Stimulated activated CD4-positive, alpha-beta T cell treated with anti-CD3 and anti-CD28 coated beads, Interleukin-12 subunit alpha, Interleukin-12 subunit beta, amount 100 ng/mL, for 24 hours (primary cell): Measurements from ENCODE around the gene PJVK.
A peak's percentile ranks its signal among the peaks of the same experiment; 100 is the strongest.
"Not testable (repeated sequence)": the region's sequence is repeated elsewhere in the genome, so short reads cannot be mapped to it uniquely, and the experiment has no call there.

Experiments used
- DNase-seq, 2 experiments: peaks; one replicate each; pipeline ENCODE4 v3.0.0-alpha.2; 2020; ENCODE audit warnings: low read depth in 2 of 2

PJVK gene

DNA sequence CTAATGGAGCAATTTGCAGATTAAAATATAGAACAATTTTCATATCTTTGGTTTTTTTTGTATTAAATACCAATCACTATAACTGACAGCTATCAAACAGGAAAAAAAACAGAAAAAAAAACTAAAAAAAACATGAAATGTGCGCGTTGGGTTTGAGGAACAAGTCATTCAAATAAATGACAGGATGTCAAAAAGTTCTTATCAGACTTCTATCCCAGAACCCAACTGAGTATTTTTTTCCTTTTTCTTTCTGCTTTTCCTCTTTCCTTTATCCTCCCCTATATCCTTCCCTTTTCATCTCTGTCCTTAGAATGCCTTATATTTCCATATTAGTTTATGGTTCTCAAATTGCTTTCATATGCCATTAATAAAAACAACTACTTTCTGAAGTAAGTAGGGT, 14.5 kb upstream of the PJVK start:
- DNase-seq = no peak

DNA sequence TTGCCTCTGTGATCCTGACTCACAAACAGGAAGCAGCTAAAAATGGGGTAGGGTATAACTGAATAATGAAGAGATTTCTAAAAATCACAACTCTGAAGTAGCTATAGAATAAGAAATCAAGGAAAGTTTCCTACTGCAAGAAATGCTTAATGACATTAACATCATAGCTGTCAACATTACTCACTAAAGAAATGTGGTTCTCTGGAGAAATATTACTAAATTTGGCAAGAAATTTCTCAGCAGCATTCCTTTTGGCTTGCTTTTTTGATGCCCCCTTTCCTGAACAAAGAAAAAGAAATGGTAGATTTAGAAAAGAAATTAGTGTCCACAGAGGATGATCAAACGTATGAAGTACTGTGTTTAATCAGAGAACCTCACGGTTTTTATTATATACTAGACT, 9.8 kb upstream of the PJVK start:
- DNase-seq = no peak

DNA sequence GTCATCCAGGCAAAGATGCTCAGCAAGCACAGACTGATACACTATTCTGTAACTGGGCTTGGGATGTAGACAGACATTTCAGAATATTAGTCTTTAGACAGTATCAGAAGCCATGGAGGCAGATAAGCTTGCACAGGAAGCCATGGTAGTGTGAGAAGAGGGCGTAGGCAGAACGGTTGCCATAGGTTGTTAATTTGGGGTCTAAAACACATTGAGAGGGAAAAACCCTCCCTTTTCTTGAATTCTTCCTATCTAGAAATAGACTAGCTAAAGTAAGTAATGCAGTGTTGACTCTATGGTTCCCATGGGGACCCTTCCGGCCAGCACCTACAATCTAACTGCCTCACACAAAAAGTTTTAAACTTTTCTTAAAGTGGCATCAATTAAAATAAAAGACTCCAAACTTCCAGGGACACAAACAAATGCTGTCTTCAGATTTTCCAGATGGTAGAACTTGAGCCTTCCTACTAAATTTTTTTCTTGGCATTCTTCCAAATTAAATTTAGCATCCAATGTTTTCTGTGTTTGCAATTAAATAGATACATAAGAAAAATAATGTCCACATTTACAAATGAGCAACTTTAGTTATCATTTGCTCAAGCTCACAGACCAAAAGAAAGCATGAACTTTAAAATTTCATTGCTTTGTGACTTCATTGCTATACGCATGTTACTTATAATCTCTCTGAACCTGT, 2.1 kb upstream of the PJVK start:
- DNase-seq = no peak

DNA sequence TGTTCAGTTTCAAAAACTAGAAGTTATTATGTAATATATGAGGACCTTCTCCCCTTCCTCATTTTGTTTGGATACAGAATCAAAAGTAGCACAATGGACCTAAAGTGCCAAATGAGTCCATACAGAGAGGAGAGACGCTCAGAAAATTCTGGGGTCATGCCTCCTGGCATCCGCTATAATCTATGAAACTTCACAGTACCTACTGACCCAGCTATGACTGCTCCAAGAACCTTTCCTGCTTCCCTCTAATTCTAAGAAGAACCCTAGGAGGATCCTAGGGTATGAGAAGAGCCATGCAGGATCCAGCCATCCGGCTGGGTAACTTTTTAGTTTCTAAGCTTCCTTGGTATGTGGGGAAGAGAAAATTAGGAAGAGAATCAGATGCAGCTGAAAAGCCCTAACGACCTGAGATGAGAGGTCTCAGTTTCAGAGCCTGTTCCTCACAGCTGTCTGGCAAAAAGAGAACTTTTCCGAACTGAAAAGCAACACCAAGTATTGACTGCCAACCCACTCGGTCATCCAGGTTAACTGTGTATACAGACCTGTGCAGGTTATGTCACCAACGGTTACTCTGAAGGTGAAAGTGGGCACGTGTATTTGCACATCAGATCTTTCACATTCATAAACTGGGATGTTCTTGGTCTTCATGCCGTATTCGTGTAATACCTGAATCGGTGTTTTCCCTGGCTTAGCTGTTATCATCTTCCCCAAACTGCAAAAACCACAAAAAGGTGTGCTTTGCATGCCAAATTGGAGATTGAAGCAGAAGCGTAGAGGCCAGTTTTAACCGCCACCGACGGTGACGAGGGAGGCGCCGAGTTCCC, 1.3 kb upstream of the PJVK start:
- no peak for DNase-seq

DNA sequence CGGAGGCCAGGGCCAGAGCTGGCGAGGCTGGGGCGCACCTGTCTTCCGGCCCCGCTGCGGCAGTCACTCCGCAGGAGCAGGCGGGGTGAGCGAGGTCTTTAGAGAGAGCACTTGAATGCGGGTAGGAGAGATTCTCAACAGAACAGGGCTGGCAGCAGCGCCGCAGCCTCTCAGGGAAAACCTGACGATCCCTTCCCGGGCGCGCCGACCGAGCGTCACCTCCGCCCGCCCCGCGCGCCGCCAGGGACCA, 729 bp upstream of the PJVK start:
- no peak for DNase-seq

DNA sequence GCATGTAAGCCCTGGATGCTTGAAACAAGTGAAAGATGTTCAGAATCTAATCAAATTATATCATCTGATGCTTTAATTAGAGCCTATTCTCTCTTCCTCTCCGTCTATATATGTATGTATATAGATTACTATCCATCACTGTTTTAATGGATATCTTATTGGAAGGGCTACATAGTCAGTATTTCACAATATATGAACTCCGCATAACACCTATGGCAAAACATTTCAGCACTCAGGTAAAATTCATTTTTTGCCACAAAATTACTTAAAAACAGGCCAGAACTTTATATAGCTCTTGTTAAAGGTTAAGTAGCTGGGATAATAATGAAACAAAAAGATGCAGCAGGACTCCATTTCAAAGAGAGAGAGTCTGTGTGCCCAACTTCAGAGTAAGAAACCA, 1.2 kb downstream of the PJVK start:
- DNase-seq = no peak

DNA sequence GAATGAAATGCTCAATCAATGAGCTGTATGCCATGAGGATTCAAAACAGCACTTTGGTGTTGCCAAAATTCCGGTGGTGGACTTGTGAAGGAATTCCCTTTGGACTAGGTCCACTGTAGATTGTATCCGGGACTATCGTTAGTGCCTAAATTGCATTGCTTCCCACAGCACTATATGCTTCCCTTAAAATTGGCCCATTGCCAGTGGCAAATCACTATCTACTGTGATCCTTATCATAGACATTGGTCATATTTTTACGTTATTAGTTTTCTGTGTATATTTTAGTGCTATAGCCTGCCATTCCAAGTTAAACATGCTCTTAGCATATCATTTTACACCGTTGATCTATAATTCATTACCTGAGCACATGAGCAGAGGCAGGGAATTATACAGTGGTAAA, 1.7 kb downstream of the PJVK start:
- DNase-seq = no peak

DNA sequence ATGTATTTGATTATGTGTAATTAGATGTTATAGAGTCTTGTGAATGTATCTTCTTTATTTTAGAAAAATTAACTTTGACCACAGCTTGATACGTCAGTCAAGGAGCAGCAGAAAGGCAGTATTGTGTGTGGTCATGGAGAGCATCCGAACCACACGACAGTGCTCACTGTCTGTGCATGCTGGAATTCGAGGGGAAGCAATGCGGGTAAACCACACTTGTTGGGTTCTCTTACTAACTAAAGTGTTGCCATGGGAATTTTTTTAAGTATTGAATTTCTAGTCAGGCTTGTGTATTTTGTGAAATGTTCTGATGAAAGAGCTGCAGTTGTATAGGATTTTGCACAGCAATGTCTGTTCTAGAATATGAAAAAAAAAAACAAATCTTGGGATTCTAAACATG, 4.8 kb downstream of the PJVK start:
- DNase-seq = no peak

DNA sequence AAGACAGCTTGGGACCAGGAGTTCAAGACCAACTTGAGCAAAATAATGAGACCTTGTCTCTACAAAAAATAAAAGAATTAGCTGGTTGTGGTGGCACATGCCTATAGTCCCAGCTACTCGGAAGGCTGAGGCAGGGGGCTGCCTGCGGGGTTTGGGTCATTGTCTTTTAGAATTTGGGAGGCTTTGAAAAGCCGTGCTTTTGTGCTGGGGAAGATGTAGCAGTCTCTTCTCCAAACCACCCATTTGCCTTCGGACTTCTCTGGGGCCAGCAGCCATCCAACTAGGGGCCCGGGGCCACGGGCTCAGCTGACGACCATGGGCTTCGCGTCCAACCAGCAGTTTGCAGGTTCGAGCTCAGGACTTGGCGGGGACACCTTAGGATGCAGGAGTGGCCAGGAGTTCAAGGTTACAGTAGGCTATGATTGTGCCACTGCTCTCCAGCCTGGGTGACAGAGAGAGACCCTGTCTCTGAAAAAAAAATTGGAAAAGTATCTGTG, 6.3 kb downstream of the PJVK start:
- no peak for DNase-seq

DNA sequence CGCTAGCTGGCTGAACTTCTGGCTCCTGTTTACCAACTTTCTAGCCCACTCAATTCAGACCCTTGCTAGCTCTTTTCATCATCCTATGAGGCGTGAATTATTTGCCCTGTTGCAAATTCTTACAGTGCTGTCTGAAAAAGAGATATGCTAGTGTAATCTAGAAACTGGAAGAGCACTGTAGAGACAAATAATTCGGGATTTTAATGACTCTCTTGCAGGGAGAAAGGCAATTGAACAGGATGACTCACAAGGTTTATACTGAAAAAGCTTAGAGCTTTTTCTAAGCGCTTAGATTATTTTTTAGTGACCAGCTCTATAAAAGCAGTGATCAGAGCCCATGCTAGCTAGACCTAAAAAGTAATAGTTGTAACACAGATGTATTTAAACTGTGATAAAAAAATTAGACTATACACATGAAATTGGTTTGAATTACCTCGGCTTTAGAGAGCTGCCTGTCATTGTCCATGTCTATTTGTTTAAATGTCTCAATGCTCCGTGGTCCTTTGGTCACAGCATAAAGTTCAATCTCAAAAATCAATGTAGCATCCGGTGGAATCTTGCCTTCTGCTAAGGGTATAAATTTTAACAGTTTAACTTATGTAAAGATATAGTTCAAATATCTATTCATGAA, 18.2 kb downstream of the PJVK start:
- no peak for DNase-seq

DNA sequence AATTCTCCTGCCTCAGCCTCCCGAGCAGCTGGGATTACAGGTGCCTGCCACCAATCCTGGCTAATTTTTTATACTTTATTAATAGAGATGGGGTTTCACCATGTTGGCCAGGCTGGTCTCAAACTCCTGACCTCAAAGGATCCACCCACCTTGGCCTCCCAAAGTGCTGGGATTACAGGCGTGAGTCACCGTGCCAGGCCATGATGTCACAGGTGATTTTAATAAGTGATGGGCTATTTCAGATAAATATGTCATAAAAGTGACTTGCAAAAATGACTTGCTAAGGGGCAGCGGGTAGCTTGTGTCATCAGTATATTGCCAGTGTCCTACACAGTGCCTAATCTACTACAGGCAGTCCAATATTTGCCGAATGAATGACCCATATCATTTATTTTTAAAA, 20.1 kb downstream of the PJVK start:
- not testable (repeated sequence) for DNase-seq

DNA sequence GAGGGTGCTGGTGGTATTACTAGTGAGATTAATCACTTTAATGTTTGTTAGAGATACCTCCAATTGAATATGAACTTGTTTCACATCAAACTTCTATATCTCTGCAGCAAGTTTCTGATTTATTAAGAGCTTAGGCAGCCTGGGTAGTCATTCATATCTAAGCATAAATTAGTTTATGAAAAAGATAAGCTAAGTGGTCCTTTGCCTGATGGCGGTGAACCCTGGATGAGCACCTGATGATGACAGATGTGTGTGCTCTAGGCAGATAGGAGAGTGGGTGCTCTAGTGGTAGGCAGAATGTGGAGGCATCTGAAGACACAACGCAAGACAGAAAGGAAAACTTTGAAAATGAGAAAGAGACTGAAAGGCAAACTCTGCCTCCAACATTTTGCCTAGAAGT, 22.2 kb downstream of the PJVK start:
- DNase-seq = no peak

DNA sequence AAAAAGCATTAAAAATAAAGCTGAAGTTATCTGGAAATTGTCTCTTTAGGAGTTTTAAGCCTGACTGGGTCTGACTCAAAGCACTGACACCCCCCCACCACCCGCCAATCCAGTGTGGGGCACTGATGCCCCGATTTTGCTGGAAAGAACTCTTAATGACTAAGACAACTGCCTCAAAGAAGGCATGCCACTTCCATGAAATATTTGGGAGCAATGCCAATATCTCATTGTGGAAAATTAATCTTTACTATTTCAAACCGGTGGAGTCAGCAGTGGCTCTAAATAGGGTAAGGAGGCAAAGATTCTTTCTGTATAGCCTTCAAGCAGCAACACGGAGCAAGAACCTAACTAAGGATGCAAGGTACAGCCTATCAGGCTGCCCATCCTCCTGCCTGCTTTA, 22.8 kb downstream of the PJVK start:
- DNase-seq = no peak

DNA sequence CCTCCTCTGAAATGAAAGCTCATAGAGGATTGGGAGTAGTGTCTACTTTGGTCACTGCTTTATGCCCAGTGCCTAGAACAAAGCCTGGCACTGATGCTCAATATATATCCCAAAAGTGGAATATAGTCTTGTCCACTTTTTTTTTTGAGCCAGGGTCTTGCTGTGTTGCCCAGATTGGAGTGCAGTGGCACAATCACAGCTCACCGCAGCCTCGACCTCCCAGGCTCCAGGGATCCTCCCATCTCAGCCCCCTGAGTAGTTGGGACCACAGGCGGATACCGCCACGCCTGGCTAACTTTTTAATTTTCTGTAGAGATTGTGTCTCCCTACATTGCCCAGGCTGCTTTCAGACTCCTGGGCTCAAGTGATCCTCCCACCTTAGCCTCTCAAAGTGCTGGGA, 23.4 kb downstream of the PJVK start:
- no peak for DNase-seq

DNA sequence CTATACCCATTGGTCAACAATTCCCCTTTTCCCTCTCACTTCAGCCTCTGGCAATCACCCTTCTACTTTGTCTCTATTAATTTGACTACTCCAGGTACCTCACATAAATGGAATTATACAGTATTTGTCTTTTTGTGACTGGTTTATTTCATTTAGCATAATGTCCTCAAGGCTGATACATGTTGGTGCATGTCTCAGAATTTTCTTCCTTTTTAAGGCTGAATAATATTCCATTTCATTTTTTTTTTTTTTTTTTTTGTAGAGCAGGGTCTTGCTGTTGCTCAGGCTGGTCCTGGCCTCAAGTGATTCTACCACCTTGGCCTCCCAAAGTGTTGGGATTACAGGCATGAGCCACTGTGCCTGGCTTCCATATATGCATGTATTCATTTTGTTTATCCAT, 25.3 kb downstream of the PJVK start:
- DNase-seq = no peak

DNA sequence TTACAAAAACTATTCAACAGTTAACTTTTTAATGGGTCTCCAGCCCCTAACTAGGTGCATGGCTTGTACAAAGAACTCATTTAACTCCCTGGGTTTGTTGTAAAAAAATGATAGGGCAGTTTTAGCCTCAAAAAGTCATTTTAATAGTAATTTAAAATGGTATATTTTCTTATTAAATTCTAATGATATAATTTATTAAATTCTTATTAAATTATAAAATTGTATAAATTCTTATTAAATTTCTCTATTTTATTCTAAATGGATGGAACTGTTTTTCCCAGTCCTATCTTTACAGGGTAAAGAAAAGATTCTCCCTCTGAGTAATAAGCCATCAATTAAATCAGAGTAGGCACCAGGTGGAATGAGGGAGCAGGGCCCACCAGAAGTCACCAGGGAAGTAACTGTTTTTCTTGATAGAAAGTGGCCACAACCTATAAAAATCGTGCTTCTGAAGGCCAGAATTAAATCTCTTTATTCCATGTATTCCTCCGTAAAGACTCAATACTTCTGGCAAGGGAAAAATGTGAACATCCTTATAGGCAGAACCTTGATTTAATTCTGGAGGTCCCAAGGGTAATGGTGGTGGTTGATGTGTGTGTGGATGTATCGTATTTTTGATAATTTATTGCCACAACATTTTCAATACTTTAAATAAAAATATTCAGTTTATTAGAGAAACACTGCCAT, 26.4 kb downstream of the PJVK start:
- no peak for DNase-seq

DNA sequence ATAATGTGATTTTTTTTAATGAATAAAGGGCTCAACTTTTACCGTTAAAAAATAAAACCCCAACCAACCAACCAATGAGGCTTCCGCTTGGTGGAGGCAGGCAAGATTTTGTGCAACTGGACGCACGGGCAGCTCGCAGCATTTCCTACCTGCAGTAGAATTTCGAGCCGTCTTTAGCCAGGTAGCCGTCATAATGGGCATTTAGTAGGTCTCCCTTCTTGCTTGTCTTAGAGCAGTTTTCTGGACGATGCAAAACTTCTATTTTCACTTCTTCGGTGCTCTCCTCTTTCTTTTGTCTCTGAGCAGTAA, 26.9 kb downstream of the PJVK start:
- DNase-seq = peak in 1 of 2 experiments; percentile 6

DNA sequence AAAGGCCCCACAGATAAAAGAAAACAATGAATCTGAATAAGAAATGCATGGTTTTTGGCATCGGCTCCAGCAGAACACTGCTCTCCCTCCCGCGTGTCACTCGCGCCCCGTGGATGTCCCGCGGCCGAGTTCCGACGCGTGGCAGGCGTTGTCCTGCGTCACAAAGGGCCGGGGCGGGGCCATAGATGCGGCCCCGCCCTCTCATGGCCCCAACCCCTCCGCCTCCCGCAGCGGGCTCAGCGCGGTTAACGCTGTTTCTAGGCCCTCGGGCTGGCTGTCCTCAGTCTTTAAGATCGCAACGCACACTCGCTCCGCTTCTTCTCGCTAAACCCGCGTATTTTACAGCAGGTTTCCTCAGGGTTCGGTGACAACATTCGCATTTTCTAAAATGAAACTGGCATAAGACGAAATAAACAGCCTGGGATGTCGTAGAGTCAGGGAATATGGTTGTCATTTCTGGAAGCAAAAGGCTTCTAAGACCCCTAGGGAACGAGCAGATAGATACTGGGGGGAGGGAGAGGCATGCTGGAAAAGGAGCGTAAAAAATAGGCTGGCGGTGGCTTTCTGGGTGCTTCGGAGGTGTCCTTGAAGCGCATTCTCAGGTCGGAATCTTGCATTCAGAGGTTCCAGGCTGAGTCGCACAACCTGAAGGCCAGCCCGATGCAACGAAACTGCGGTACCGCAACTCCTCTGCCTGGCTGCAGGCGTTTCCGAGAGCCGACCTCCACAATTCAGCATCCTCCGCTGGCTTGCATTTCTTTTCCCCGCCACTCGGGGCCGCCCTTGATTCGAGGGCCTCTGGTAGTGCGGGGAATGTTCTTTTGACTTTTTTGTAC, 27.5 kb downstream of the PJVK start, which contains the start of gene FKBP7:
Gene FKBP7, minus strand, starts transcription at position 162 of the 836 bp plus-strand sequence. Its CDS starts 101 bp downstream, at position 61.
- peak; percentile 50 to 73 for DNase-seq

DNA sequence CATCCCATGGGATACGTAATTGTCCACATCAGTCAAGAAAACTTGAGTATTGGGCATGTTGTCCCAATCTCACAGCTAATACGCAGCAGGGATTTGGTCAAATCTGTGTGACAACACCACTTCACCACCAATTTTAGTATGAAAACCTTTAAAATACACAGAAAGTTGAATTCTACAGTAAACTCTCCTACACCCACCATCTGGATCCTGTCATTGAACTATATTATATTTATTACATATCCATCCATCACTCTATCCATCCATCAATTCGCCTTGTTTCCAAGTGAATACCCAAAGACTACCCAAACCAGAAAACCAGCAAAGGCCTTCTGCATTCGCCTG, 28.1 kb downstream of the PJVK start:
- no peak for DNase-seq

DNA sequence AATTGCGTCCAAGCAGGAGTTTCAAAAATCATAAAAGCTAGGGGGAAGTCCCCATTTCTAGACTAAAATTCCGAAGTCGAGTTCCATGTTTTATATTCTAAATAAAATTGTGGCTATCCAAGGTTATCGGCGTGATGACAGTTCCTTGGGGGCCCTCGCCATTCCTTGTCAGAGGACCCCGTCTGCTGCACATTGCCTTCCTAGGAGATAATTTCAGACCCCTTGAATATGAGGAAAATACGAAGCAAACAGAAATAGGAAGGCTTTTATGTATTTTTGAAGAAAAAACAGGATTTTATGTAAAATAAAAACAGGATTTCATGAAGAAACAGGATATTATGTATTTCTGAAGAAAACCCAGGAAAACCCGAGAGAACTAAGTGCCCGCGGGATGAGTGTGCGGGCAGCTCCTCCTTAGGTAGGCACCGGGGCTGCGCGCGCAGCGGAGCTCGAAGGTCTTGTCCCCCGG, 28.6 kb downstream of the PJVK start:
- no peak for DNase-seq
